Measurements from ENCODE around the gene EWSR1.

The EWSR1 gene

GRCh38 chr22:29268511-29269229 lies 602 bp downstream of the EWSR1 start:
- H3K27ac ChIP-seq (replicated peaks) = peak overlapping the region; percentile 100
- TF ChIP-seq REST (IDR thresholded peaks at IDR 0.05; ENCODE audit: insufficient replicate concordance, low read depth) (no peak), CTCF (IDR thresholded peaks at IDR 0.05; ENCODE audit: insufficient read depth, low read length) (no peak), GABPA (IDR thresholded peaks at IDR 0.05; ENCODE audit: low read depth) (0 out of 2 replicates have a peak, but pooled peaks have one; percentile 7), POLR2AphosphoS5 (IDR thresholded peaks at IDR 0.05; ENCODE audit: low read depth) (peak; percentile 3; the same call in 1 of the 2 replicates)
- peak overlapping the region; percentile 82 for H3K4me3 ChIP-seq (replicated peaks; ENCODE audit: insufficient read depth, low read length)
- DNase-seq (ENCODE audit: low read depth in 1 of 2, low spot score in 1 of 2) = peak in 1 of 2 experiments; percentile 30
- H3K27me3 ChIP-seq (ENCODE audit: insufficient read depth, poor library complexity, severe bottlenecking) = no peaks in the 10 kb centered on the region

- DNase-seq (ENCODE audit: low read depth in 1 of 2, low spot score in 1 of 2) = no peak
- TF ChIP-seq CTCF (IDR thresholded peaks at IDR 0.05; ENCODE audit: insufficient read depth, low read length) (no peak), SPI1 (IDR thresholded peaks at IDR 0.05; ENCODE audit: borderline replicate concordance, low read depth) (no peak), GABPA (IDR thresholded peaks at IDR 0.05; ENCODE audit: low read depth) (no peak), POLR2AphosphoS5 (IDR thresholded peaks at IDR 0.05; ENCODE audit: low read depth) (no peak), REST (IDR thresholded peaks at IDR 0.05; ENCODE audit: insufficient replicate concordance, low read depth) (no peak)
Measured at GRCh38 chr22:29269230-29269604, 1.1 kb downstream of the EWSR1 start.

GRCh38 chr22:29269731-29270474 lies 1.8 kb downstream of the EWSR1 start:
- peak in 1 of 2 experiments; percentile 30 for DNase-seq (ENCODE audit: low read depth in 1 of 2, low spot score in 1 of 2)
- Histone ChIP-seq H3K27ac (replicated peaks) (peak overlapping the region; percentile 100), H3K4me3 (replicated peaks; ENCODE audit: insufficient read depth, low read length) (peak overlapping the region; percentile 82), H3K27me3 (ENCODE audit: insufficient read depth, poor library complexity, severe bottlenecking) (no peaks in the 10 kb centered on the region)
- TF ChIP-seq POLR2AphosphoS5 (IDR thresholded peaks at IDR 0.05; ENCODE audit: low read depth) (peak; percentile 26; the same call in 1 of the 2 replicates), REST (IDR thresholded peaks at IDR 0.05; ENCODE audit: insufficient replicate concordance, low read depth) (no peak)

More at GRCh38 chr22:29269230-29269604, 1.1 kb downstream of the EWSR1 start:
- Histone ChIP-seq H3K4me3 (replicated peaks; ENCODE audit: insufficient read depth, low read length) (peak overlapping the region; percentile 82), H3K27me3 (ENCODE audit: insufficient read depth, poor library complexity, severe bottlenecking) (no peaks in the 10 kb centered on the region), H3K27ac (replicated peaks) (peak overlapping the region; percentile 100)

Data from HL-60 (cell line).